ENCODE data around the gene SIL1. TPM values are rescaled to one million over a fixed set of nuclear protein-coding genes. Genes with fewer than 3 reads are reported as not detected.
A peak's percentile ranks its signal among the peaks of the same experiment; 100 is the strongest.

The SIL1 gene
- total and polyA plus RNA-seq, 8 donors = 22.2 to 83.6 (median 33.4) TPM

- Histone ChIP-seq H3K27me3 (no peaks in the 10 kb centered on the region), H3K9me3 (no peaks in the 10 kb centered on the region), H3K27ac (no peak overlapping the region), H3K36me3 (no peaks in the 10 kb centered on the region), H3K4me3 (no peak overlapping the region), H3K4me1 (peaks cover 13 to 49% (median 37%) of the 10 kb centered on the region in 4 donors)
- DNase-seq = peak; percentile 13 to 31
- TF ChIP-seq POLR2A (IDR thresholded peaks at IDR 0.05) (no peak), CTCF (IDR thresholded peaks at IDR 0.05) (no peak), POLR2AphosphoS5 (IDR thresholded peaks at IDR 0.05) (no peak), EP300 (IDR thresholded peaks at IDR 0.05) (no peak)
- intact Hi-C loops (cut with DNase I; ENCODE audit: low total_unique reads) = no loop called here
These were observed 132.9 kb downstream of the SIL1 start for GRCh38 chr5:139065306-139065705.

GRCh38 chr5:139064613-139065012 is 133.6 kb downstream of the SIL1 start:
- Histone ChIP-seq H3K27ac (no peak overlapping the region), H3K4me1 (peaks cover 13 to 49% (median 37%) of the 10 kb centered on the region in 4 donors), H3K36me3 (no peaks in the 10 kb centered on the region), H3K27me3 (no peaks in the 10 kb centered on the region), H3K4me3 (no peak overlapping the region), H3K9me3 (no peaks in the 10 kb centered on the region)
- 44 to 76% (median 70%) methylated on average over 2 of the region's 2 CpGs for WGBS, 5 donors
- TF ChIP-seq POLR2A (IDR thresholded peaks at IDR 0.05) = no peak
- no peak for TF ChIP-seq POLR2AphosphoS5 (IDR thresholded peaks at IDR 0.05)
- TF ChIP-seq EP300 (IDR thresholded peaks at IDR 0.05) = no peak
- TF ChIP-seq CTCF (IDR thresholded peaks at IDR 0.05) = no peak
- DNase-seq = peak in 1 of 2 donors; percentile 46
- intact Hi-C loops (cut with DNase I; ENCODE audit: low total_unique reads) = no loop called here

GRCh38 chr5:139063664-139064054 is 134.5 kb downstream of the SIL1 start:
- no peak overlapping the region for H3K4me3 ChIP-seq
- TF ChIP-seq EP300 (IDR thresholded peaks at IDR 0.05) (no peak), POLR2AphosphoS5 (IDR thresholded peaks at IDR 0.05) (no peak), POLR2A (IDR thresholded peaks at IDR 0.05) (no peak)
- no peaks in the 10 kb centered on the region for H3K36me3 ChIP-seq
- H3K4me1 ChIP-seq = peaks cover 13 to 49% (median 37%) of the 10 kb centered on the region in 4 donors
- DNase-seq = no peak
- no peaks in the 10 kb centered on the region for H3K27me3 ChIP-seq
- no peak overlapping the region for H3K27ac ChIP-seq
- intact Hi-C loops (cut with DNase I; ENCODE audit: low total_unique reads) = no loop called here
- WGBS, 5 donors = 77 to 91% (median 83%) methylated on average over 1 of the region's 1 CpG
- no peaks in the 10 kb centered on the region for H3K9me3 ChIP-seq

- H3K4me1 ChIP-seq = peaks cover 13 to 49% (median 37%) of the 10 kb centered on the region in 4 donors
- H3K4me3 ChIP-seq = no peak overlapping the region
- no peaks in the 10 kb centered on the region for H3K9me3 ChIP-seq
- 91 to 98% (median 95%) methylated on average over 1 of the region's 1 CpG for WGBS, 5 donors
- H3K27ac ChIP-seq = no peak overlapping the region
- intact Hi-C loops (cut with DNase I; ENCODE audit: low total_unique reads) = no loop called here
- no peaks in the 10 kb centered on the region for H3K36me3 ChIP-seq
- no peak for DNase-seq
- TF ChIP-seq POLR2A (IDR thresholded peaks at IDR 0.05) (no peak), POLR2AphosphoS5 (IDR thresholded peaks at IDR 0.05) (no peak), EP300 (IDR thresholded peaks at IDR 0.05) (no peak), CTCF (IDR thresholded peaks at IDR 0.05) (no peak)
- H3K27me3 ChIP-seq = no peaks in the 10 kb centered on the region
These were observed 135.1 kb downstream of the SIL1 start for GRCh38 chr5:139062910-139063663.

GRCh38 chr5:139061856-139062255 is 136.3 kb downstream of the SIL1 start:
- no peaks in the 10 kb centered on the region for H3K36me3 ChIP-seq
- DNase-seq = peak in 1 of 2 donors; percentile 53
- H3K4me1 ChIP-seq = peaks cover 8 to 47% (median 36%) of the 10 kb centered on the region in 4 donors
- TF ChIP-seq CTCF (IDR thresholded peaks at IDR 0.05) = no peak
- no peak overlapping the region for H3K4me3 ChIP-seq
- WGBS, 5 donors = 69 to 81% (median 77%) methylated on average over 4 of the region's 4 CpGs
- intact Hi-C loops (cut with DNase I; ENCODE audit: low total_unique reads) = no loop called here
- H3K9me3 ChIP-seq = no peaks in the 10 kb centered on the region
- H3K27me3 ChIP-seq = no peaks in the 10 kb centered on the region
- no peak overlapping the region for H3K27ac ChIP-seq
